ENCODE measurements around the gene WDCP. TPM values are rescaled to one million over a fixed set of nuclear protein-coding genes. Genes with fewer than 3 reads are reported as not detected.
A peak's percentile ranks its signal among the peaks of the same experiment; 100 is the strongest.
"Not testable (repeated sequence)": the region's sequence is repeated elsewhere in the genome, so short reads cannot be mapped to it uniquely, and the experiment has no call there.

The WDCP gene
- total RNA-seq (10 to 100 TPM in 2 of 4 donors, 1 to 10 TPM in 2; 6.5 to 14.6 (median 9.7) TPM), polyA plus RNA-seq (10 to 100 TPM in 1 of 3 donors, 1 to 10 TPM in 2; 4.6 to 17.3 (median 5.0) TPM)
- long read RNA-seq, donor 1, partial matches to known transcripts, result 0 of 1 reads
- long read RNA-seq, donor 1, other reads (novel, unspliced or antisense), result 0 of 1 reads
- long read RNA-seq, donor 2, transcript WDCP-201 (4 exons, 3,817 nt), result major isoform, 8 of 13 reads
- long read RNA-seq, donor 2, partial matches to known transcripts, result 4 of 13 reads
- long read RNA-seq, donor 2, other reads (novel, unspliced or antisense), result 0 of 13 reads

- peak; percentile 100 for ATAC-seq
- Histone ChIP-seq H3K9me3 (no peaks in the 10 kb centered on the region), H3K27me3 (ENCODE audit: insufficient read depth in 3 of 3, low read length in 2 of 3) (peaks cover 0 to 17% (median 4%) of the 10 kb centered on the region in 3 donors), H3K4me1 (peaks cover 15% of the 10 kb centered on the region), H3K27ac (peak within 1 kb of the TSS; percentile 78), H3K4me3 (peak within 1 kb of the TSS; percentile 88), H3K36me3 (ENCODE audit: insufficient read depth in 1 of 2, low read depth in 1 of 2) (no peaks in the 10 kb centered on the region)
- 0 to 1% (median 1%) methylated on average over 38 of the region's 38 CpGs for WGBS, 3 donors
- intact Hi-C loops (cut with DNase I), result loop anchor here in 1 of 2 donors (5.0 kb wide), 1 partner anchor 35 kb away; the partner anchor contains the start of gene TP53I3
- DNase-seq, result peak; percentile 93 to 95
- no peak for TF ChIP-seq CTCF (IDR thresholded peaks at IDR 0.05)
Measured at GRCh38 chr2:24046930-24047702, at the start of gene WDCP. Gene WDCP, minus strand, starts transcription at chr2:24047391. Its CDS starts 7,897 bp downstream, at chr2:24039494.

GRCh38 chr2:24095171-24095677 is 48.0 kb upstream of the WDCP start:
- intact Hi-C loops (cut with DNase I); DNase-seq; H3K4me3 ChIP-seq; H3K9me3 ChIP-seq; H3K27me3 ChIP-seq (ENCODE audit: insufficient read depth in 3 of 3, low read length in 2 of 3); H3K27ac ChIP-seq; ATAC-seq; H3K4me1 ChIP-seq: not testable (repeated sequence)
- WGBS, 3 donors, result 76 to 83% (median 80%) methylated on average over 17 of the region's 17 CpGs
- peaks cover 0 to 25% of the 10 kb centered on the region in 2 donors for H3K36me3 ChIP-seq (ENCODE audit: insufficient read depth in 1 of 2, low read depth in 1 of 2)

- 98 to 99% (median 98%) methylated on average over 5 of the region's 5 CpGs for WGBS, 3 donors
- peaks cover 0 to 26% of the 10 kb centered on the region in 2 donors for H3K36me3 ChIP-seq (ENCODE audit: insufficient read depth in 1 of 2, low read depth in 1 of 2)
- intact Hi-C loops (cut with DNase I), result not testable (repeated sequence)
Measured at GRCh38 chr2:24093270-24093669, 46.1 kb upstream of the WDCP start.

GRCh38 chr2:24088821-24089359 is 41.7 kb upstream of the WDCP start:
- no peak overlapping the region for H3K4me3 ChIP-seq
- ATAC-seq, result no peak
- no peak overlapping the region for H3K27ac ChIP-seq
- peaks cover 0 to 16% of the 10 kb centered on the region in 2 donors for H3K36me3 ChIP-seq (ENCODE audit: insufficient read depth in 1 of 2, low read depth in 1 of 2)
- peaks cover 1% of the 10 kb centered on the region for H3K4me1 ChIP-seq
- TF ChIP-seq CTCF (IDR thresholded peaks at IDR 0.05), result no peak
- no peak for DNase-seq
- intact Hi-C loops (cut with DNase I), result no loop called here
- no peaks in the 10 kb centered on the region for H3K9me3 ChIP-seq
- WGBS, 3 donors, result 70 to 88% (median 74%) methylated on average over 2 of the region's 2 CpGs
- no peaks in the 10 kb centered on the region for H3K27me3 ChIP-seq (ENCODE audit: insufficient read depth in 3 of 3, low read length in 2 of 3)

More at GRCh38 chr2:24093270-24093669, 46.1 kb upstream of the WDCP start:
- H3K9me3 ChIP-seq; H3K4me1 ChIP-seq; H3K27me3 ChIP-seq (ENCODE audit: insufficient read depth in 3 of 3, low read length in 2 of 3); DNase-seq; H3K4me3 ChIP-seq; ATAC-seq; H3K27ac ChIP-seq: not testable (repeated sequence)

GRCh38 chr2:24087032-24087431 is 39.8 kb upstream of the WDCP start:
- intact Hi-C loops (cut with DNase I), result no loop called here
- Histone ChIP-seq H3K36me3 (ENCODE audit: insufficient read depth in 1 of 2, low read depth in 1 of 2) (peaks cover 0 to 26% of the 10 kb centered on the region in 2 donors), H3K4me3 (no peak overlapping the region), H3K27ac (no peak overlapping the region), H3K27me3 (ENCODE audit: insufficient read depth in 3 of 3, low read length in 2 of 3) (no peaks in the 10 kb centered on the region), H3K4me1 (peaks cover 8% of the 10 kb centered on the region), H3K9me3 (no peaks in the 10 kb centered on the region)
- TF ChIP-seq CTCF (IDR thresholded peaks at IDR 0.05), result no peak
- no peak for DNase-seq
- no peak for ATAC-seq
- 78 to 92% (median 87%) methylated on average over 3 of the region's 3 CpGs for WGBS, 3 donors

All from psoas muscle (tissue), 8 donors.